ENCODE results near the gene GCLC. TPM values are rescaled to one million over a fixed set of nuclear protein-coding genes. Genes with fewer than 3 reads are reported as not detected.

GCLC gene
- total and polyA plus RNA-seq, 9 of the 15 experiments (the other 6 are each of a cell fraction or from before 2014, with no cell fraction given), result 3.9 to 20.0 (median 9.4) TPM

- TF ChIP-seq RBM25 (IDR thresholded peaks at IDR 0.05; ENCODE audit: low read depth, low read length, severe bottlenecking), result no peak
- TF ChIP-seq ZKSCAN8 (CRISPR knock-in tag; IDR thresholded peaks at IDR 0.05), result no peak
- no peak for TF ChIP-seq ETS2 (tag; IDR thresholded peaks at IDR 0.05; ENCODE audit: borderline replicate concordance, poor library complexity, severe bottlenecking)
- no peak for TF ChIP-seq ZNF217 (CRISPR knock-in tag; IDR thresholded peaks at IDR 0.05)
- TF ChIP-seq ZFP36 (IDR thresholded peaks at IDR 0.05; ENCODE audit: low read depth, low read length, partially characterized antibody), result no peak
- no peak for TF ChIP-seq PHB (CRISPR knock-in tag; IDR thresholded peaks at IDR 0.05)
- TF ChIP-seq ZBTB1 (CRISPR knock-in tag; IDR thresholded peaks at IDR 0.05; ENCODE audit: borderline replicate concordance, low read depth), result no peak
Observed at GRCh38 chr6:53530346-53530745, 14.6 kb downstream of the GCLC start (continued).

- intact Hi-C loops (cut with micrococcal nuclease), result no loop called here
- Histone ChIP-seq H3K36me3 (ENCODE audit: control insufficient read depth, insufficient read depth, low read length) (no peaks in the 10 kb centered on the region), H3K27ac (ENCODE audit: extremely low read depth, low read depth, low read length) (no peak overlapping the region), H2AFZ (ENCODE audit: low read depth, low read length) (no peak overlapping the region), H3K9me1 (ENCODE audit: control insufficient read depth, insufficient read depth, low read length) (no peaks in the 10 kb centered on the region), H3K27me3 (ENCODE audit: control insufficient read depth in 2 of 2, insufficient read depth in 2 of 2, low read length in 2 of 2) (no peaks in the 10 kb centered on the region), H3K9ac (ENCODE audit: insufficient read depth in 1 of 2, low read depth in 2 of 2, low read length in 2 of 2) (no peak overlapping the region), H3K79me2 (ENCODE audit: control insufficient read depth, insufficient read depth, low read length) (no peaks in the 10 kb centered on the region), H3K4me1 (replicated peaks in 1 of 2; ENCODE audit: control insufficient read depth in 2 of 2, insufficient read depth in 2 of 2, low read length in 2 of 2) (peaks cover 0 to 20% of the 10 kb centered on the region in 2 experiments; a peak in 3 of 5 replicates), H3K4me3 (no peak overlapping the region), H4K20me1 (replicated peaks; ENCODE audit: control insufficient read depth, insufficient read depth, low read length) (peaks cover 15% of the 10 kb centered on the region; the same call in 1 of the 2 replicates), H3K4me2 (ENCODE audit: insufficient read depth, low read length) (no peak overlapping the region), H3K9me3 (replicated peaks; ENCODE audit: control insufficient read depth, insufficient read depth, low read depth, low read length) (no peaks in the 10 kb centered on the region)
- in situ Hi-C loops (cut with MboI), result no loop called here
- no peak for DNase-seq (ENCODE audit: extremely low read depth in 1 of 4, low spot score in 3 of 4)
- WGBS (ENCODE audit: insufficient coverage, low coverage, missing lambda C conversion rate), result 53% methylated on average over 5 of the region's 5 CpGs
- no peak; the same call in 2 of the 3 replicates for ATAC-seq
- ChIA-PET CTCF (ENCODE audit: low intra/inter-chr PET ratio) (no interaction called here), POLR2A (no interaction called here)
- BruUV-seq (replicated peaks), result no TSS peak
- no peak for FAIRE-seq
- no peak for TF ChIP-seq ZBTB8A (IDR thresholded peaks at IDR 0.05; ENCODE audit: partially characterized antibody)
- no peak for TF ChIP-seq EWSR1 (IDR thresholded peaks at IDR 0.05; ENCODE audit: borderline replicate concordance, low read depth, partially characterized antibody)
- no peak for TF ChIP-seq ZNF592 (IDR thresholded peaks at IDR 0.05)
- TF ChIP-seq MLLT1 (IDR thresholded peaks at IDR 0.05), result no peak
- no peak for TF ChIP-seq CBX3 (IDR thresholded peaks at IDR 0.05; ENCODE audit: borderline replicate concordance in 1 of 2, low read length in 2 of 2)
- TF ChIP-seq CBX5 (IDR thresholded peaks at IDR 0.05; ENCODE audit: borderline replicate concordance, low read depth), result no peak
- TF ChIP-seq SREBF2 (CRISPR knock-in tag; IDR thresholded peaks at IDR 0.05), result no peak
- TF ChIP-seq HSF4 (CRISPR knock-in tag; IDR thresholded peaks at IDR 0.05; ENCODE audit: borderline replicate concordance), result no peak
- no peak for TF ChIP-seq MCM7 (IDR thresholded peaks at IDR 0.05)
Observed at GRCh38 chr6:53529324-53530036, 15.4 kb downstream of the GCLC start.

Measured in K562 (cell line).